ENCODE data around the gene ARMH3.

GRCh38 chr10:102001435-102002068, 54.4 kb downstream of the ARMH3 start:
- TF ChIP-seq POLR2A (IDR thresholded peaks at IDR 0.05) (no peak), CTCF (IDR thresholded peaks at IDR 0.05) (no peak)

Data from body of pancreas (tissue), 4 donors.